AG08395 (cell line): Measurements from ENCODE around the gene GCKR.

ENCODE experiments used
- DNase-seq: peaks from one replicate; pipeline ENCODE4 v3.0.0; 2012; ENCODE audit warnings: mixed read lengths, low spot score

The GCKR gene

DNA sequence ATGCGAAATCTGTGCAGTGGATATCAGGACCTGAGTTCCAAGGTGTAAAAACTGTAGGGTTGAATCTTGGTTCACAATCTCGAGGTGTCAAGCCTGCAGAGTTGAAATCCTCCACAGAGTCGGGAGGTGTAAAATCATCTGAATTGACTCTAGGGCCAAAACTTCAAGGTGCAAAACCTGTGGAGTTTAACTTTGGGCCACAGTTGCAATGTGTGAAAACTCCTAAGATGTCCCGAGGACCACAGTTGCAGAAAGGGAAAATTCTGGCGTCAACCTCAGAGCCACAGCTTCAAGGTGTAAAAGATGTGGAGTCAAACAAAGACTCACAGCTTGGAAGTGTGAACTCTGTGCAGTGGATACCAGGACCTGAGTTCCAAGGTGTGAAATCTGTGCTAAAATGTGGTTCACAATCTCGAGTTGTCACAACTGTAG, 76.4 kb downstream of the GCKR start:
- DNase-seq, result no peak
